HG03066 (cell line): ENCODE data around the gene FTSJ1.
"Not testable (repeated sequence)": the region's sequence is repeated elsewhere in the genome, so short reads cannot be mapped to it uniquely, and the experiment has no call there.

ENCODE experiments used
- ATAC-seq: cut with Tn5 transposase; IDR thresholded peaks from one replicate; pipeline ENCODE4 v1.9.1; 2021; ENCODE audit warnings: low read depth; ENCODE audit not compliant: unreplicated experiment

The FTSJ1 gene

GRCh38 chrX:48492293-48492910, 16.4 kb downstream of the FTSJ1 start:
- no peak for ATAC-seq

- no peak for ATAC-seq
Observed at GRCh38 chrX:48493890-48494364, 17.9 kb downstream of the FTSJ1 start.

GRCh38 chrX:48496660-48497059, 20.7 kb downstream of the FTSJ1 start:
- ATAC-seq: no peak

- ATAC-seq: no peak
Observed at GRCh38 chrX:48497871-48498270, 21.9 kb downstream of the FTSJ1 start.

- no peak for ATAC-seq
Observed at GRCh38 chrX:48498374-48498809, 22.4 kb downstream of the FTSJ1 start.

DNA sequence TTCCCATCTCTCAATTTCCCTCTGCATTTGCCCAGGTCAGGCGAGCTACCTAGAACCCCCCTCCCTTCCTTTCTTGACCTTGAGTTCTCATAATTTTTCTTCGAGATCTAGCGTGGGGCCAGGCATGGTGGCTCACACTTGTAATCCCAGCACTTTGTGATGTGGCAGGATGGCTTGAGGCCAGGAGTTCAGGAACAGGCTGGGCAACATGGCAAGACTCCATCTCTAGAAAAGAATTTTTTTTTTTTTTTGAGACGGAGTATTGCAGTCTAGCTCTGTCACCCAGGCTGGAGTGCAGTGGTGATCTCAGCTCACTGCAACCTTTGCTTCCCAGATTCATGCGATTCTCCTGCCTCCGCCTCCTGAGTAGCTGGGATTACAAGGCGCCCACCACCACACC, 28.3 kb downstream of the FTSJ1 start:
- no peak for ATAC-seq

DNA sequence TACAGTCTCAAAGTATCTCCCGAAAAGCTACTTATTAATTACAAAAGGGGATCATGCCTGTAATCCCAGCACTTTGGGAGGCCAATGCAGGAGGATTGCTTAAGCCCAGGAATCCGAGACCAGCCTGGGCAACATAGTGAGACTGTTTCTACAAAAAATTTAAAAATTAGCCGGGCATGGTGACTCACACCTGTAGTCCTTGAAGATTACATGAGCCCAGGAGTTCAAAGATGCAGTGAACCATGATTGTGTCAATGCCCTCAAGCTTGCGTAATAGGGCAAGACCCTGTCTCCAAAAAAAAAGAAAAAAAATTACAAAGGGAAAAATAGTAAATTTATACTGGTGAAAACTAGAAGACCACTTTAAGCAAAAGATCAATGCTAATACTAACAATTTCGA, 29.5 kb downstream of the FTSJ1 start:
- no peak for ATAC-seq

DNA sequence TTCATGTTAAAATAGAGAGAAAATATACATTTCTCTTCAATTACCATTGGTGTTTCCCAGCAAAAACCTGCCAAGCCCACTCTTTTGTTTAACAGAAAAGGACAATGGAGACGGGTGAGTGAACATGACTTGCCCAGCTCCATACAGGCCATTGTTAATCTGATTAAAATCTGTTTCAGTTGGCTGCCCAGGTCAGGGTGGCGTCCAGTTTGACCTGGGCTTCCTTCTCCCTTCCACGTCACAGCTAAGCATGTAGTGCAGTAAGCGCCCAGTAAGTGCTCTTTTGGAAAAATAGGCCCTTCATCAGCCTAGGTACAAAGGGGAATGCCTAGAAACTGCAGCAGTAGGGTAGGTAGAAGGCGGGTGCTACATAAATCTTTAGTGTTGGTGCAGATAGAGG, 31.2 kb downstream of the FTSJ1 start:
- ATAC-seq: no peak

DNA sequence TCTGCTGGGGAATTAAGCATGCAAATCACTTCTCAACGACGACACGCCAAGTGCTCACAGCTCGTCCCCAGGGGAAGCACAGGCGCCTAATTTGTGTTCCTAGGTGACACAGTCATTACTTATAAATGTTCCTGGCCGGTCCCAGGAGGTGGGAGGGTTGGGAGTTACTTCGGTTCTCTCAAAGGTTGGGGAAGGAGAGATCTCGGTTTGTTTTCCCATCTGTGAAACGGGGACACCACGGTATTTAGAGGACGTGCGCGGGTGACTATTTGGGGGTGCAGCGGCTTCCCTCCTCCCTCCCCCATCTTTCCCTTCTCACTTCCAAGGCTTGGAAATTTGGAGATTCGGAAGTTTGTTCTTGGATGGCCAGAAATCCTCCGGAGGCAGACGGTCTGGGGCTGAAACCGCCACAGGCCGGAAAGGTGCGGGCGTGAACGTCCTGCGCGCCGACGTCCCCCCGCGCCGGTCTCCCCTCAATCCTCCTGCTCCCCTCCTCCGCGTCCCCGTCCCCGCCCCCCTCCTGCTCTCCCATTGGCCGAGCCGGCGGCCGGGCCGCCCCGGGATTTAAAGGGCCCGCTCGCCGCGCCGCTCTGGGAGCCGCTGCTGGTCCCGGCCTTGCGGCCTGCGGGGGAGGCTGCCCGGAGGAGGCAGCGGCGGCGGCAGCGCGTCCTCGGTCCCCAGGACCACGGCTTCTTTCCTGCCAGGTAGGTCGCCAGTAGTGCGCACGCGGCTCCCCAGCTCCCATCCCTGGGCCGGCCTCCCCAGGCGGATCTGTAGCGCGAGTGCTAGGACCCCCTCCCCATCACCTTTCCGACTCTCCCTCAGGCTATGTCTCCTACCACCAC, 32.6 kb downstream of the FTSJ1 start, which contains the start of gene PORCN:
PORCN (plus strand) TSS at position 593 of the 845 bp plus-strand sequence. CDS start 829 bp downstream, outside the sequence.
- peak; percentile 84 for ATAC-seq

GRCh38 chrX:48509245-48509590, 33.2 kb downstream of the FTSJ1 start:
- ATAC-seq: no peak

- no peak for ATAC-seq
Observed at GRCh38 chrX:48509619-48510018, 33.6 kb downstream of the FTSJ1 start.

DNA sequence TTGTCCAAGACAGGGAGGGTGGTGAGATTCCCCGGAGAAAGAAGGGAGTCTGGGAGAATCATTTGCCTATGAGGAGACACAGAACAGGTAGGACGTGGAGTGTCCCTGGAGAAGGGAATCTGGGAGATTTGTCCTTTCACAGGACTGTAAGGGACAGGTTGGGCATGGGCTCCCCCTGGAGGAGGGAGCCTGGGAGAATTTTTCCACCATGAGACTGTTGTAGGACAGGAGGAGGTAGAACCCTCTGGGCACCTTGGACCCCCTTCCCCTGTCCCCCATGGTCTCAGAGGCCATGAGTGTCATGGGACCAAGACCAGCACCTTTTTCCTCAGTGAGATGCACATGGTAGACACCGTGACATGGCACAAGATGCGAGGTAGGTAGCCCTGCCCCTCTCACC, 35.6 kb downstream of the FTSJ1 start:
- no peak for ATAC-seq

DNA sequence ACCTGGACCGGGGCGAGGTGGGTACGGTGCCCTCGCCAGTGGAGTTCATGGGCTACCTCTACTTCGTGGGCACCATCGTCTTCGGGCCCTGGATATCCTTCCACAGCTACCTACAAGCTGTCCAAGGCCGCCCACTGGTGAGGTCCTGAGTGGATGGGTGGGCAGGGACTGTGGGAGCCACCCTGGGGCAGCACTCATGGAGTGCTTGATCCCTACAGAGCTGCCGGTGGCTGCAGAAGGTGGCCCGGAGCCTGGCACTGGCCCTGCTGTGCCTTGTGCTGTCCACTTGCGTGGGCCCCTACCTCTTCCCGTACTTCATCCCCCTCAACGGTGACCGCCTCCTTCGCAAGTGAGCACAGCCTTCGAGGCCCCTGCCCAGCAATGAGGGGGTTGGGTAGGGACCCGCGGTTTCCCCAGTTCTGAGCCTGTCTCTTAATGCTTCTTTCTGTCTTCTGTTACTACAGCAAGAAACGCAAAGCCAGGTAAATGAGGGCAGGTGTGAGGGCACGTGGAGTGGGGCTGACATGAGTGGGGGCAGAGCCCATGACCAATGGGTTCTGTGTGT, 36.5 kb downstream of the FTSJ1 start:
- no peak for ATAC-seq

DNA sequence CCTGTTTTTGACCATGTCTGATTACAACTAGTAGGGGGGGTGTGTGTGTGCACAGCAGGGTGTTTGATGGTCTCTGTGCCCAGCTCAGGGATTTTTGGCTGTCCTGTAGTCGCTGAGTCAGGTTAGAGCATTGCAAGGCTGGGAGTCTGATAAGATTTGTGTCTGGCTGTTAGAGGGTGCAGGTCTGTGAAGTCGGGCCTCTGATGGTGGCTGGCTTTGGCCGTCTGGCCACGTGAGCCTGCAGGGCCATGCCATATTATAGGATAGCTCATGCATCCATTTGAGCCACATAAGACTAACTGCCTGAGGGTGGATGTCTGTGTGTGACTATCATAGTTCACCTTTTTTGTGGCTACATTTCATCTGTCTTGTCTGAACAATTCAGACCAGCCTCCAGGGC, 37.7 kb downstream of the FTSJ1 start:
- ATAC-seq: no peak

DNA sequence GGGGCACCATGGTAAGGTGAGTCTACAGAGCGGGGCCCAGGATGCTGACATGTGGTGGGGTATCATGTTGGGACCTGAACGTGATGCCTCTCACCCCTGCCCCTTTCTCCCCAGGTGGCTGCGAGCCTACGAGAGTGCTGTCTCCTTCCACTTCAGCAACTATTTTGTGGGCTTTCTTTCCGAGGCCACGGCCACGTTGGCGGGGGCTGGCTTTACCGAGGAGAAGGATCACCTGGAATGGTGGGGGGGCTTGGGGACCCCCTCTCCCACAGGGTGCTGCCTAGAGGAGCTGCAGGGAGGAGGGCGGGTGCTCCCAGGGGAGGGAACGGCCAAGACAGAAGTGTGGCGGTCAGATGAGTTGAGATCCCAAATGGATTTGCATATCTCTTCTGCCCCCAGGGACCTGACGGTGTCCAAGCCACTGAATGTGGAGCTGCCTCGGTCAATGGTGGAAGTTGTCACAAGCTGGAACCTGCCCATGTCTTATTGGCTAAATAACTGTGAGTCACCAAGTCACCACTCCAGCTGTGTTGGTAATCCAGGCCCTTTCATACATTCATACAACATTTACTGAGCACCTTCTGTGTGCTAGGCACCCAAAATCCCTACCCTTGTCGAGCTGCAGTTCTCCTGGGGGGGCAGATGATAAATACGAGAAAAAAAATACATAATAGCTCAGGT, 38.3 kb downstream of the FTSJ1 start:
- no peak for ATAC-seq

DNA sequence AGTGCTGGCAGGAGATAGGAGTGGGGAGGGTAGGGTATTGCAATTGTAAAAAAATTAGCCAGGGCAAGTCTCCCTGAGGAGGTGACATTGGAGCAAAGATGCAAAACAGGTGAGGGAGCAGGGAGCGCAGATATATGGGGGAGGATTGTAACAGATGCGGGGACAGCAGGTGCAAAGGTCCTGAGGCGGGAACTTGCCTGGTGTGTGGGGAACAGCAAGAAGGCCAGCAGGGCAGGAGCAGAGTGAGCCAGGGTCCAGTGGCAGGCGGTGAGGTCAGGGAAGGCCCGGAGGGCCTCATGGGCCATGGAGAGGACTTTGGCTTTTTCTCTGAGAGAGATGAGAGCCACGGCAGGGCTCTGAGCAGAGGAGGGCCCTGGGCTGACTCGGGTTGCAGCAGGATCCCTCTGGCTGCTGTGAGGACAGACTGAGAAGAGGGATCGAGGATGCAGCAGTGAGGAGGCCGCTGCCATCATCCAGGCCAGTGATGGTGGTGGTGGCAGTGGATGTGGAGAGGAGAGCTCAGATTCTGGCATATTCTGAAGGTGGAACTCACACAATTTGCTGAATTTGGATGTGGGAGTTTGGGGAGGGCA, 39.0 kb downstream of the FTSJ1 start:
- no peak for ATAC-seq

DNA sequence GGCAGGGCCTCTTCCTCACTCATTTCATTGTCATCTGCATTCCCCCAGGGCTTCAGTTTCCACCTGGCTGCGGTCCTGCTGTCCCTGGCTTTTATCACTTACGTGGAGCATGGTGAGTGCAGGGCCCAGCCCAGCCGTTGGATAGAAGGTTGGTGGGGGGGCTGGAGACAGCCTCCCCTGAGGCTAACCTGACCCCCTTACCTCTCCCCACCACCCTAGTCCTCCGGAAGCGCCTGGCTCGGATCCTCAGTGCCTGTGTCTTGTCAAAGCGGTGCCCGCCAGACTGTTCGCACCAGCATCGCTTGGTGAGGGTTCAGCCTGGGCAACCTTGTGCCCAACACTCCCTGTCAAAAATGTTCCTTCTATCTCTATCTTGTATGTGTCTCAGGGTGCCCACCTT, 39.8 kb downstream of the FTSJ1 start:
- ATAC-seq: no peak

DNA sequence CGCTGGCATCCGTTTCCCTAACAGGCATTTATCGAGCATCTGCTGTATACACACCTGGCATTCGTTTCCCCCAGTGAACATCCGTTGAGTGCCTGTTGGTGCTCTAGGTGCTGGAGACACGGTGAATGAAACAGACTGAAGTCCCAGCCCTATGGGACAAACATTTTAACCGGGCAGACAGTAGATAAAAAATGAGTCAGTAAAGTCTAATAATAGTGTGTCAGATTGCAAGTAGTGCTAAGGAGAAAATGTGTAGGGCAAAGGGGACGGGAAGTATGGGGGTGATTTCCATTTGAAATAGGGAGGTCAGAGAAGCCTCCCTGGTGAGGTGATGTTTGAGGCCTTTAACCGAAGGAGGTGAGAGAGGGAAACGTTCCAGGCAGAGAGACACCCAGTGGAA, 40.3 kb downstream of the FTSJ1 start:
- no peak for ATAC-seq

DNA sequence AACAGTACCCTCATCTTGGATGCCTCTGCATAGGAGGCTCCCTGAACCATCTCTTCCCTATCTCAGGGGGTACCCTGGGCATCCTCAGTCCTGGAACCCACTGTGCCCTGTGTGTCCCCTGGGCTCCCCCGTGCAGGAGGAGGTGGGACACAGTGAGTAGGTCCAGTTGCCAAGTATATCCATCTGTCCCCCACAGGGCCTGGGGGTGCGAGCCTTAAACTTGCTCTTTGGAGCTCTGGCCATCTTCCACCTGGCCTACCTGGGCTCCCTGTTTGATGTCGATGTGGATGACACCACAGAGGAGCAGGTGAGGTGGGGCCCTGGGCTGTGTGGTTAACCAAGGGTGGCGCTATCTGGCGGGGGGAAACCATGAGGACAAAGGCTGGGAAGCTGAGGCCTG, 41.0 kb downstream of the FTSJ1 start:
- no peak for ATAC-seq

DNA sequence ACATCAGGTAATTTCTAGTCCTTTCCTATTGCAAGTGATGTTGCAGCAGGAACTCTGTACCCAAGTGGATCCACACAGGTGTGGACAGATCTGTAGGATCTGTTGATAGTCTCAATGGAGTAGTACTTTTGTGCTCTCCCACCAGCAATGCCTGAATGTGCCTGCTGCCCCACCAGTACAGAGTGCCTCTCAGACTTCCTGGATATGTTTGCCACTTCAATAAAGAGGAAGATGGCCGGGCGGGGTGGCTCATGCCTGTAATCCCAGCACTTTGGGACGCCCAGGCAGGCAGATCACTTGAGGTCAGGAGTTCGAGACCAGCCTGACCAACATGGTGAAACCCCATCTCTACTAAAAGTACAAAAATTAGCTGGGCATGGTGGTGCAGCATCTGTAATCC, 43.5 kb downstream of the FTSJ1 start:
- ATAC-seq: not testable (repeated sequence)

DNA sequence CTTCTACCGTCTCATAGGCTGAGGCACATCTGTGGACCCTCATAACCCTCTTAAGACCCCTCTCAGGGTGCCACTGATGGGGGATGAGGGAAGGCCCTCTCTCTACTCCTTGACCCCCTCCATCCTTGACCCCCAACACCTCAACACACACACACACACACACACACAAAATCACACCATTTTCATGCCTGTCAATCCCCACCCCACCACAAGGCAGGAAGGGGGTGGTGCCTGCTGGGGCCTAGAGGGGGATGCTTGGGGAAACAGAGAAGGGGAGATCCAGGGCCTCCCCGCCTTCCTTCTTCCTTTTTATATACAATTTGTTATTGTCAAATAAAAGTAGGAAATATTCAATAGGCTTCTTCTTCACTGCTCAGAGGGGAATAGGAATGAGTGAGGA, 44.5 kb downstream of the FTSJ1 start:
- no peak for ATAC-seq
